ENCODE measurements around the gene SAMD9L. TPM values are rescaled to one million over a fixed set of nuclear protein-coding genes. Genes with fewer than 3 reads are reported as not detected.

The SAMD9L gene
- total and polyA plus RNA-seq, 2 experiments from 2014 or later = not detected

- Histone ChIP-seq H3F3A (replicated peaks; ENCODE audit: low read depth) (no peaks in the 10 kb centered on the region), H4K20me1 (replicated peaks; ENCODE audit: insufficient read depth) (no peaks in the 10 kb centered on the region), H3K9me2 (ENCODE audit: insufficient read depth) (peaks cover 8% of the 10 kb centered on the region), H3K4me3 (no peak overlapping the region), H2AFZ (no peak overlapping the region), H3K4me2 (no peak overlapping the region), H3K79me2 (replicated peaks; ENCODE audit: insufficient read depth) (no peaks in the 10 kb centered on the region), H3K36me3 (ENCODE audit: insufficient read depth) (no peaks in the 10 kb centered on the region), H3K4me1 (ENCODE audit: insufficient read depth) (no peaks in the 10 kb centered on the region), H3K27ac (ENCODE audit: low read depth) (no peak overlapping the region), H3K27me3 (ENCODE audit: insufficient read depth) (no peaks in the 10 kb centered on the region)
- Mint-ChIP-seq H3K27me3 (ENCODE audit: insufficient read depth, low read depth, poor library complexity) (peaks cover 3% of the 10 kb centered on the region), H3K4me1 (no peaks in the 10 kb centered on the region), H3K36me3 (ENCODE audit: low read depth) (no peaks in the 10 kb centered on the region), H3K9me3 (no peaks in the 10 kb centered on the region), H3K27ac (no peak overlapping the region), H3K4me3 (no peak overlapping the region)
- no peak for ATAC-seq
- DNase-seq (ENCODE audit: low spot score) = no peak
- no peak for TF ChIP-seq EZH2phosphoT487 (IDR thresholded peaks at IDR 0.05; ENCODE audit: unreplicated experiment)
- TF ChIP-seq REST (IDR thresholded peaks at IDR 0.05; ENCODE audit: unreplicated experiment) = no peak
- no peak for TF ChIP-seq POLR2AphosphoS5 (IDR thresholded peaks at IDR 0.05; ENCODE audit: low read depth)
- no peak for TF ChIP-seq ETS1 (IDR thresholded peaks at IDR 0.05)
- TF ChIP-seq CREB1 (CRISPR knock-in tag; IDR thresholded peaks at IDR 0.05; ENCODE audit: low read depth) = no peak
- no peak for TF ChIP-seq STAT1 (IDR thresholded peaks at IDR 0.05; ENCODE audit: unreplicated experiment)
- TF ChIP-seq NANOG (IDR thresholded peaks at IDR 0.05; ENCODE audit: borderline replicate concordance) = no peak
- TF ChIP-seq JUNB (IDR thresholded peaks at IDR 0.05; ENCODE audit: unreplicated experiment) = no peak
- TF ChIP-seq ZNF331 (CRISPR knock-in tag; IDR thresholded peaks at IDR 0.05; ENCODE audit: low read depth) = no peak
- no peak for TF ChIP-seq ZNF114 (CRISPR knock-in tag; IDR thresholded peaks at IDR 0.05)
- TF ChIP-seq EZH2 (IDR thresholded peaks at IDR 0.05; ENCODE audit: low read depth, unreplicated experiment) = no peak
- TF ChIP-seq, protein P1, sequence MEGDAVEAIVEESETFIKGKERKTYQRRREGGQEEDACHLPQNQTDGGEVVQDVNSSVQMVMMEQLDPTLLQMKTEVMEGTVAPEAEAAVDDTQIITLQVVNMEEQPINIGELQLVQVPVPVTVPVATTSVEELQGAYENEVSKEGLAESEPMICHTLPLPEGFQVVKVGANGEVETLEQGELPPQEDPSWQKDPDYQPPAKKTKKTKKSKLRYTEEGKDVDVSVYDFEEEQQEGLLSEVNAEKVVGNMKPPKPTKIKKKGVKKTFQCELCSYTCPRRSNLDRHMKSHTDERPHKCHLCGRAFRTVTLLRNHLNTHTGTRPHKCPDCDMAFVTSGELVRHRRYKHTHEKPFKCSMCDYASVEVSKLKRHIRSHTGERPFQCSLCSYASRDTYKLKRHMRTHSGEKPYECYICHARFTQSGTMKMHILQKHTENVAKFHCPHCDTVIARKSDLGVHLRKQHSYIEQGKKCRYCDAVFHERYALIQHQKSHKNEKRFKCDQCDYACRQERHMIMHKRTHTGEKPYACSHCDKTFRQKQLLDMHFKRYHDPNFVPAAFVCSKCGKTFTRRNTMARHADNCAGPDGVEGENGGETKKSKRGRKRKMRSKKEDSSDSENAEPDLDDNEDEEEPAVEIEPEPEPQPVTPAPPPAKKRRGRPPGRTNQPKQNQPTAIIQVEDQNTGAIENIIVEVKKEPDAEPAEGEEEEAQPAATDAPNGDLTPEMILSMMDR (conservative IDR thresholded peaks at IDR 0.05; ENCODE audit: low read depth in 2 of 2) = no peak
- TF ChIP-seq, protein P2, sequence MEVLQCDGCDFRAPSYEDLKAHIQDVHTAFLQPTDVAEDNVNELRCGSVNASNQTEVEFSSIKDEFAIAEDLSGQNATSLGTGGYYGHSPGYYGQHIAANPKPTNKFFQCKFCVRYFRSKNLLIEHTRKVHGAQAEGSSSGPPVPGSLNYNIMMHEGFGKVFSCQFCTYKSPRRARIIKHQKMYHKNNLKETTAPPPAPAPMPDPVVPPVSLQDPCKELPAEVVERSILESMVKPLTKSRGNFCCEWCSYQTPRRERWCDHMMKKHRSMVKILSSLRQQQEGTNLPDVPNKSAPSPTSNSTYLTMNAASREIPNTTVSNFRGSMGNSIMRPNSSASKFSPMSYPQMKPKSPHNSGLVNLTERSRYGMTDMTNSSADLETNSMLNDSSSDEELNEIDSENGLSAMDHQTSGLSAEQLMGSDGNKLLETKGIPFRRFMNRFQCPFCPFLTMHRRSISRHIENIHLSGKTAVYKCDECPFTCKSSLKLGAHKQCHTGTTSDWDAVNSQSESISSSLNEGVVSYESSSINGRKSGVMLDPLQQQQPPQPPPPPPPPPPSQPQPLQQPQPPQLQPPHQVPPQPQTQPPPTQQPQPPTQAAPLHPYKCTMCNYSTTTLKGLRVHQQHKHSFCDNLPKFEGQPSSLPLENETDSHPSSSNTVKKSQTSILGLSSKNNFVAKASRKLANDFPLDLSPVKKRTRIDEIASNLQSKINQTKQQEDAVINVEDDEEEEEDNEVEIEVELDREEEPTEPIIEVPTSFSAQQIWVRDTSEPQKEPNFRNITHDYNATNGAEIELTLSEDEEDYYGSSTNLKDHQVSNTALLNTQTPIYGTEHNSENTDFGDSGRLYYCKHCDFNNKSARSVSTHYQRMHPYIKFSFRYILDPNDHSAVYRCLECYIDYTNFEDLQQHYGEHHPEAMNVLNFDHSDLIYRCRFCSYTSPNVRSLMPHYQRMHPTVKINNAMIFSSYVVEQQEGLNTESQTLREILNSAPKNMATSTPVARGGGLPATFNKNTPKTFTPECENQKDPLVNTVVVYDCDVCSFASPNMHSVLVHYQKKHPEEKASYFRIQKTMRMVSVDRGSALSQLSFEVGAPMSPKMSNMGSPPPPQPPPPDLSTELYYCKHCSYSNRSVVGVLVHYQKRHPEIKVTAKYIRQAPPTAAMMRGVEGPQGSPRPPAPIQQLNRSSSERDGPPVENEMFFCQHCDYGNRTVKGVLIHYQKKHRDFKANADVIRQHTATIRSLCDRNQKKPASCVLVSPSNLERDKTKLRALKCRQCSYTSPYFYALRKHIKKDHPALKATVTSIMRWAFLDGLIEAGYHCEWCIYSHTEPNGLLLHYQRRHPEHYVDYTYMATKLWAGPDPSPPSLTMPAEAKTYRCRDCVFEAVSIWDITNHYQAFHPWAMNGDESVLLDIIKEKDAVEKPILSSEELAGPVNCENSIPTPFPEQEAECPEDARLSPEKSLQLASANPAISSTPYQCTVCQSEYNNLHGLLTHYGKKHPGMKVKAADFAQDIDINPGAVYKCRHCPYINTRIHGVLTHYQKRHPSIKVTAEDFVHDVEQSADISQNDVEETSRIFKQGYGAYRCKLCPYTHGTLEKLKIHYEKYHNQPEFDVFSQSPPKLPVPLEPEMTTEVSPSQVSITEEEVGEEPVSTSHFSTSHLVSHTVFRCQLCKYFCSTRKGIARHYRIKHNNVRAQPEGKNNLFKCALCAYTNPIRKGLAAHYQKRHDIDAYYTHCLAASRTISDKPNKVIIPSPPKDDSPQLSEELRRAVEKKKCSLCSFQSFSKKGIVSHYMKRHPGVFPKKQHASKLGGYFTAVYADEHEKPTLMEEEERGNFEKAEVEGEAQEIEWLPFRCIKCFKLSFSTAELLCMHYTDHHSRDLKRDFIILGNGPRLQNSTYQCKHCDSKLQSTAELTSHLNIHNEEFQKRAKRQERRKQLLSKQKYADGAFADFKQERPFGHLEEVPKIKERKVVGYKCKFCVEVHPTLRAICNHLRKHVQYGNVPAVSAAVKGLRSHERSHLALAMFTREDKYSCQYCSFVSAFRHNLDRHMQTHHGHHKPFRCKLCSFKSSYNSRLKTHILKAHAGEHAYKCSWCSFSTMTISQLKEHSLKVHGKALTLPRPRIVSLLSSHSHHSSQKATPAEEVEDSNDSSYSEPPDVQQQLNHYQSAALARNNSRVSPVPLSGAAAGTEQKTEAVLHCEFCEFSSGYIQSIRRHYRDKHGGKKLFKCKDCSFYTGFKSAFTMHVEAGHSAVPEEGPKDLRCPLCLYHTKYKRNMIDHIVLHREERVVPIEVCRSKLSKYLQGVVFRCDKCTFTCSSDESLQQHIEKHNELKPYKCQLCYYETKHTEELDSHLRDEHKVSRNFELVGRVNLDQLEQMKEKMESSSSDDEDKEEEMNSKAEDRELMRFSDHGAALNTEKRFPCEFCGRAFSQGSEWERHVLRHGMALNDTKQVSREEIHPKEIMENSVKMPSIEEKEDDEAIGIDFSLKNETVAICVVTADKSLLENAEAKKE (CRISPR knock-in tag; IDR thresholded peaks at IDR 0.05) = no peak
These were observed 31.0 kb upstream of the SAMD9L start for GRCh38 chr7:93179173-93179572.

All from GM23338 (cell line).